ENCODE data around the gene VSTM2L.
"Not testable (repeated sequence)": the region's sequence is repeated elsewhere in the genome, so short reads cannot be mapped to it uniquely, and the experiment has no call there.

VSTM2L gene

DNA sequence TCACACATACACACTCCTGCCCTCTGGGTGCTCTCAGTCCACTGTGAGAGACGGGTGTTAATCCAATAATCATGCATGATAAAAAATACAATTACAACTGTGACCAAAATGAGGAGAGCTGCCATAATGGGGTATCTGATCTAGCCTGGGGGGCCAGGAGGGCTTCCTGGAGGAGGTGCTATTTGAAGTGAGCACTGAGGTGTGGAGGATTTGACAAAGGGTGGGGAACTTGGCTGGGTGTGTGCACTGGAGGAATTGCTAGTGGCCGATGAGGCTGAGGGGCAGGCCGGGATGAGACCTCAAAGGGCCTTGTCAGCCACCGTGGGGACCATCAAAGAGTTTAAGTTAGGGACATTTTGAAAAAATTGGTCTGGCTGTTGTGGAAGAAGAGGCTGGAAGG is 34.8 kb downstream of the VSTM2L start:
- DNase-seq (ENCODE audit: low read depth, low spot score) = no peak

- DNase-seq (ENCODE audit: low read depth, low spot score) = no peak
These were observed 35.3 kb downstream of the VSTM2L start for GRCh38 chr20:37938181-37938750.

GRCh38 chr20:37938954-37939353 is 36.0 kb downstream of the VSTM2L start:
- DNase-seq (ENCODE audit: low read depth, low spot score) = no peak

DNA sequence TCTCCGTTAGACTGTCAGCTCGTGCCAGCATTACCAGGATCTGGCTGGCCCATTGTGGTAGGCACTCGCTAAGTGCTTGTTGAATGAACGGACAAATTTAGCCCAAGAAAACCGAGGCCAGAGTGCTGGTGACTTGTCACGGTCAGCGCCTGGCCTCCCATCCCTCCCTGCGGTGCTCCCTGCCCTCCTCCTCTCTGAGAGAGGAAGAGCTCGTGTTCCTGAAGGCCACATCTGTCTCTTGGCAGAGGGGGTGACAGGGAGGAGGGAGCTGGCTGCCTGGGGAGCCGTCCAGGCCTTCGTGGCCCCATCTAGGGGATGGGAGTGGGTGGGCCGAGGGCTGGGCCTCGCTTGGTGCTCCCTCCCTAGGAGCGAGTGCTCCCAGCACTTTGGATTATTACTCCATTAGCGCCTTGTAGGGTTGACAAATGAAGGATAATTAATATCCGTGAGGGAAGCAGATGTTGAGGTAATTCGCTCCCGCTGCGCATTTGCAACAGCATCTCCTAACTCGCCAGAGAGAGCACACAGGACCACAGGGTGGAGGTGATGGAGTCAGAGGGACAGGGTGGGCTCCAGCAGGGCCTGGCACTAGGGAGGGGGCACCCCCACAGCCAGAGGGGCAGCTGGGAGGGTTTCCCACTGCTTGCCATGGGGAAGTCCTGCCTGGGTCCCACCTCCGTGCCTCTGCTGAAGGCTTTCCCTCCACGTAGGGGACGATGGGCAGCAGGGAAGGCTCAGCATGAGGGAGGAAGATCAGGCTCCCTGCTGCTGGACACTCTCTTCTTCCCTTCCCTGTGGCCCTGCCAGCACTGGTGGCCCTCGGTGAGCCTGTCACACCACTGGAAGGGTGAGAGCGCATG is 37.0 kb downstream of the VSTM2L start:
- DNase-seq (ENCODE audit: low read depth, low spot score) = no peak

- DNase-seq (ENCODE audit: low read depth, low spot score) = no peak
These were observed 37.9 kb downstream of the VSTM2L start for GRCh38 chr20:37940858-37941257.

- DNase-seq (ENCODE audit: low read depth, low spot score) = no peak
These were observed 38.4 kb downstream of the VSTM2L start for GRCh38 chr20:37941332-37941731.

DNA sequence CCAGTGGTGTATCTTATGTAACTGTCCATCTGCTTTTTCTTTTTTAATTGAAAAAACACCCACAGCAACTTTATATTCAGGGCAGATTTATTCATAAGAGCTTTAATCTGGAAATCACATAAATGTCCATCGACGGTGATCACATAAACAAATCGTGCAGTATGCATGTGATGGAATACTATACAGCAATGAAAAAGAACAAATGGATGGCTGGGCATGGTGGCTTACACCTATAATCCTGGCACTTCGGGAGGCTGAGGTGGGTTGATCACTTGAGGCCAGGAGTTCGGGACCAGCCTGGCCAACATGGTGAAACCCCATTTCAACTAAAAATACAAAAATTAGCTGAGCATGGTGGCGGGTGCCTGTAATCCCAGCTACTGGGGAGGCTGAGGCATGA is 39.1 kb downstream of the VSTM2L start:
- DNase-seq (ENCODE audit: low read depth, low spot score) = no peak

DNA sequence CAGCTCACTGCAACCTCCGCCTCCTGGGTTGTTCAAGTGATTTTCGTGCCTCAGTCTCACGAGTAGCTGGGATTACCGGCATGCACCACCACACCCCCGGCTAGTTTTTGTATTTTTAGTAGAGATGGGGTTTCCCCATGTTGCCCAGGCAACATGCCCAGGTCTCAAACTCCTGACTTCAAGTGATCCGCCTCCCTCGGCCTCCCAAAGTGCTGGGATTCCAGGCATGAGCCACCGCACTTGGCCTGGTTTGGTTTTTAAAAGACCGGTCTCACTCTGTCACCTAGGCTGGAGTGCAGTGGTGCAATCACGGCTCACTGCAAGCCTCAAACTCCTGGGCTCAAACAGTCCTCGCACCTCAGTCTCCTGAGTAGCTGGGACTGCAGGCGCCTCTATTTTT is 40.1 kb downstream of the VSTM2L start:
- no peak for DNase-seq (ENCODE audit: low read depth, low spot score)

GRCh38 chr20:37943501-37944455 is 40.9 kb downstream of the VSTM2L start:
- DNase-seq (ENCODE audit: low read depth, low spot score) = no peak

GRCh38 chr20:37944456-37944981 is 41.6 kb downstream of the VSTM2L start:
- no peak for DNase-seq (ENCODE audit: low read depth, low spot score)

DNA sequence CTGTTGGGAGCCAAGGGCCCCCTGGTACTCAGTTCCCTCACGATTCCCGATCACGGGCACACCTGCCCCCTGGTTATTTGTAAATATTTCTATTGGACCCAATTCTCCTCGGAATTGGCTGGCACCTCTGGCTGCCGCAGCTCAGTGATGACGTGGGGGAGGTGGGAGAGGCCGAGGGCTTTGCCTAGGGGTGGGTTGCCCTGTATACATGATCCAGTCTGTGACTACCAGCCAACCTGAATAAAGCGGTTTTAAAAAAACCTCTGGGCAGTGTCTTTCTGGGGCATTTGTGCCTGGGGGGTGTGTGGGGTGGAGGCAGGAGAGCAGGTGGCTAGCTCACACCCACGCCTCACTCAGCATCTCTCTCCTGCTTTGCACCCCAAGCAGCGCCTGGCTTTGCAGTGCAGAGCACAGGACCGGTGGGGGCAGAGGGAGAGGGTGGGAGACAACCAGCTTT is 42.2 kb downstream of the VSTM2L start:
- no peak for DNase-seq (ENCODE audit: low read depth, low spot score)

DNA sequence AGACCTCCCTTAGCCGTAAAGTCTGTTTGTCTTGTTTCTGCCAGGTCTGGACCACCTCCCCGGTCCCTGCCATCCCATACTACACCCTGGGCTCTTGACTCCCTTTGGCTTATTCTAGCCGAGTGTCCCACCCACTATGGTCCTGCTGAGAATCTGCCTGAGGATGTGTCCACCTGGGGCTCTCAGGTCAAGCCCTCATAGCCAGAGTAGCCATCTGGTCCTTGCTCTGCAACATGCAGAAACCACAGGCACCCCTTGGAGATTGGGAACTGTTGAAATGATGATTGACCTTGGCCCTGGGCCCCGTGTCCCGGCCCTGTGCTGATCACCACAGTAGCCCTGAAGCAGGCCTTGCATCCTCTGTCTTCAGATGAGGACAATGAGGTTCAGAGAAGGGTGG is 44.0 kb downstream of the VSTM2L start:
- no peak for DNase-seq (ENCODE audit: low read depth, low spot score)

DNA sequence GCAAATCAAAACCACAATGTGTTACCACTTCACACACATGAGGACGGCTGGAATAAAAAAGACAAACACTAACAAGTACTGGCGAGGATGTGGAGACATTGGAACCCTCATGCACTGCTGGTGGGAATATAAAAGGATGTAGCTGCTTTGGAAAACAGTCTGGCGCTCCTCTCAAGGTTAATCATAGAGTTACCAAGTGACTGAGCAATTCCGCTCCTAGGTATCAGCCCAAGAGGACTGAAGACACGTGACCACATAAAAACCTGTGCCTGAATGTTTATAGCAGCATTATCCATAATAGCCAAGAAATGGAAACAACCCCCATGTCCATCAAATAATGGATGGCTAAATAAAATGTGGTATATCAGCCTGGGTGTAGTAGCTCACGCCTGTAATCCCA is 45.0 kb downstream of the VSTM2L start:
- DNase-seq (ENCODE audit: low read depth, low spot score) = no peak

- no peak for DNase-seq (ENCODE audit: low read depth, low spot score)
These were observed 46.0 kb downstream of the VSTM2L start for GRCh38 chr20:37948956-37949355.

GRCh38 chr20:37954190-37954589 is 51.3 kb downstream of the VSTM2L start:
- DNase-seq (ENCODE audit: low read depth, low spot score) = no peak

GRCh38 chr20:37954626-37955025 is 51.7 kb downstream of the VSTM2L start:
- no peak for DNase-seq (ENCODE audit: low read depth, low spot score)

DNA sequence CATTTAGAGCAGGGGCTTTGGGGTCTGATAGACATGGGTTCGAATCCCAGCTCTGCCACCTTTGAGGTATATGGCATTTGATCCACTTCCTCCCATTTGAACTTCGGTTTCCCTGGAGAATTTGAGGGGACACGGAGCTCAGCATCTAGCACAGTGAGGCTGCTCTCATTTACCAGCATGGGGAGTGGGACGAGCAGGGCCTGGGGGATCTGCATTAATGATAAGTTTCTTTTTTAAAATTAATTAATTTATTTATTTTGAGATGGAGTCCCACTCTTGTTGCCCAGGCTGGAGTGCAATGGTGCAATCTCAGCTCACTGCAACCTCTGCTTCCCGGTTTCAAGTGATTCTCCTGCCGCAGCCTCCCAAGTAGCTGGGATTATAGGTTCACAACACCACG is 52.6 kb downstream of the VSTM2L start:
- no peak for DNase-seq (ENCODE audit: low read depth, low spot score)

DNA sequence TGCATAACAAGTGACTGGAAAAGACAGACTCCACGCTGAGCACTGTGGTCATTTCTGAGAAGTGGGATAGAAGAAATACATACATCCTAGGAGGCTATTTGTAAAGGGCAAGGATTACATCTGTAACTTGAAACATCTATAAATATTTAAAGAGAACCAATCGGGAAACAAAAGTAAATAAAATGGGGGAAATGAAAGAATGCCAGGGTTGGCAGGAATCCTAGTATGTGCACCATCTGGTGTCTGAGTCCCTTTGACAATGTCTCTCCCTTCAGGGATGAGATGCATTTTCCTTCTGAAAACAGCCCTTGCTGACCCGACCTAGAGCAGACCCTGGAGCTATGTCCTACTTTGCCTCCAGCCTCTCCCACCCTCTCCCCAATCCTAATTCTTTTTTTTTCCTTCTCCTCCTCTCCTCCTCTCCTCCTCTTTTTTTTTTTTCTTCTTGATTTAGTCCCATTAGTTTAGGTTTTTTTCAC is 53.2 kb downstream of the VSTM2L start:
- DNase-seq (ENCODE audit: low read depth, low spot score) = no peak

- no peak for DNase-seq (ENCODE audit: low read depth, low spot score)
These were observed 56.1 kb downstream of the VSTM2L start for GRCh38 chr20:37958856-37959520.

DNA sequence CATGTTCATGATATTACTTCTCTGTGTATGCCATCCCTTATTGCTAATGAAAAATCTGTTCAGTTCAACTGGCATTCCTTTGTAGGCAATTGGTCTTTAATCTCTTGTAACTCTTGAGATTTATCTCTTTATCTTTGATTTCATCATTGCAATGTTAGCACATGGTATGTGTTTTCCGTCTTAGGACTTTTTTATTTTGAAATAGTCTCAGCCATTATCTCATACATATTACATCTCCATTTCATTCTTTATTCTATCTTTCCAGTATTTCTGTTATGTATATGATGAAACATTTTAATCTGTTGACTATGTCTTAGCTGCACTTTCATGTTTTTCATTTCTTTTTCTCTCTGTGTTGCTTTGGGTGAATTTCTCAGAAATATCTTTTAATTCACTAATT is 58.1 kb downstream of the VSTM2L start:
- no peak for DNase-seq (ENCODE audit: low read depth, low spot score)

DNA sequence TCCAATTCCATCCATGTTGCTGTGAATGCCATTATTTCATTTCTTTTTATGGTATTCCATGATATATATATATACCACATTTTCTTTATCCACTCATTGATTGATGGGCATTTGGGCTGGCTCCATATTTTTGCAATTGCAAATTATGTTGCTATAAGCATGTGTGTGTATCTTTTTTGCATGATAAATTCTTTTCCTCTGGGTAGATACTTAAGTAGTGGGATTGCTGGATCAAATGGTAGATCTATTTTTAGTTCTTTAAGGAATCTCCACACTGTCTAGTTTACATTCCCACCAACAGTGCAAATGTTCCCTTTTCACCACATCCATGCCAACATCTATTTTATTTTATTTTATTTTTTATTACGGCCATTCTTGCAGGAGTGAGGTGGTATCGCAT is 60.6 kb downstream of the VSTM2L start:
- not testable (repeated sequence) for DNase-seq (ENCODE audit: low read depth, low spot score)
